HT1080 (cell line): ENCODE data around the gene ZFAND2B. TPM values are rescaled to one million over a fixed set of nuclear protein-coding genes. Genes with fewer than 3 reads are reported as not detected.
"Not testable (repeated sequence)": the region's sequence is repeated elsewhere in the genome, so short reads cannot be mapped to it uniquely, and the experiment has no call there.

Experiments used
- DNase-seq: peaks from one replicate; pipeline ENCODE4 v3.0.0-alpha.2; 2015; ENCODE audit warnings: low read depth
- total RNA-seq: library from RNA; depleted of rRNA; stranded (reverse); fragments of >200 nt; shearing (Covaris generic); gene quantifications from 2 replicates; pipeline ENCODE4 v1.2.3, GENCODE V29; 2014

Gene ZFAND2B
- total RNA-seq, 1 experiment from 2014 or later: 43.2 TPM

DNA sequence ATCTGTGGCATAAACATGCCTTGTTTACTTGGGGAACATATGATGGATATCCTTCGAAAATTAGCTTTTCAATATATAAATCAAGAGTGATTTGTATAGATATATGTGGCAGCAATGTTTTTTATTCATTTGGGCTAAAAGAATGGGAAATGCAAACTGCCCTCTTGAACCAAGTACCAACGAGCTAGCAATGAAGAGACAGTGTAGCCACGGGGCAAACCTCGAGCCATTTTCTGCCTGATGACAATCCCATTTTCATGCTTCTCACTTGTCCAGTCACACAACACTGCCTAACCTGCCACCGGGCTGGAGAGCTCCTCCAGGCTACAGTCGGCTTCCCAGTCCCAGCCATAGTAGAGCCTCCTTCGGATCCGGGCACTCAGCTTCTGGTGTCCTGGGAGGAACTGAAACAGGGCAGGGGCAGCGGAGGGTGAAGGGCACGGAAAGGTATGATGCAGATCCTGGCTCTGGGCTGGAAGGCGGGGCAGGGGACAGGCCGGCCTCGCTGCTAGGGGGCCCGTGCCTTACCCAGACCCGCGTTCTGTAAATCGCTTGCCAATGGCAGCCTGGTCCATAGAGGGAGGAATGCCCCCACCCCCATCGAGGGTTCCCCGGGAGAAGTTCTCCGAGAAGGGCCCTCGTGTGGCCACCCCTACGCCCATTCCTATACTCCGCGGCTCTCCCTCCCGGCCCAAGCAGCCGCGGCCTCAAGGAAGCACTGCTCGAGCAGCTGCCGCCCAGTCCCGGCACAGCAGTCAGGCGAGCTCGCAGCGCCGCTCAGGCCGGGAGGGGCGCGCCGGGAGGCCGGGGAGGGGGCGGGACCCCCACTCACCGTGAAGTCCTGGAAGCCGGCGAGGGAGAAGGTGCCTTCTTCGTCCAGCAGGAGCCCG, 30.4 kb upstream of the ZFAND2B start:
- peak; percentile 42 for DNase-seq

- DNase-seq: peak; percentile 87
These were observed 29.6 kb upstream of the ZFAND2B start, which contains the start of gene CNPPD1 for GRCh38 chr2:219176818-219177551. Gene CNPPD1 (minus strand): TSS chr2:219176925. CDS start chr2:219176828, 97 bp downstream.

GRCh38 chr2:219177552-219178376, 28.8 kb upstream of the ZFAND2B start, which contains the start of gene RETREG2:
Gene RETREG2 (plus strand): TSS chr2:219178275. CDS start chr2:219178353, 78 bp downstream.
- DNase-seq: peak; percentile 89

GRCh38 chr2:219178377-219179175, 28.0 kb upstream of the ZFAND2B start:
- peak; percentile 8 for DNase-seq

- no peak for DNase-seq
These were observed 26.7 kb upstream of the ZFAND2B start for GRCh38 chr2:219179601-219180465.

DNA sequence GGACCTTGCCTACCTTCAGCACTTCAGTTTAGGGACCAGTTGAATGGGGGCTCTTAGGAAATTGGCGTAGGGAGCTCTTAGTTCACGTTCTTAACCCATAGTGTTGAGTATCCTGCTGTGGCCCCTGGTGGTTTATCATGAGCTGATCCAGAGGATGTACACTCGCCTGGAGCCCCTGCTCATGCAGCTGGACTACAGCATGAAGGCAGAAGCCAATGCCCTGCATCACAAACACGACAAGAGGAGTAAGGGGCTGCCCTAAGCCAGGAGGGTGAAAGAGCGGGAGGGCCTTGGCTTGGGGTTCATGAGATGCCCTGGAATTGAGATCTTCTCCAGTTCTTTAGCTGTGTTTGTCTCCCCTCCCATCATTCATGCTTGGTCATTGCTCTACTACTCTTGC, 25.6 kb upstream of the ZFAND2B start:
- no peak for DNase-seq

- DNase-seq: no peak
These were observed 25.1 kb upstream of the ZFAND2B start for GRCh38 chr2:219181531-219181930.

- DNase-seq: no peak
These were observed 24.0 kb upstream of the ZFAND2B start for GRCh38 chr2:219182331-219183150.

- no peak for DNase-seq
These were observed 23.3 kb upstream of the ZFAND2B start for GRCh38 chr2:219183151-219183772.

DNA sequence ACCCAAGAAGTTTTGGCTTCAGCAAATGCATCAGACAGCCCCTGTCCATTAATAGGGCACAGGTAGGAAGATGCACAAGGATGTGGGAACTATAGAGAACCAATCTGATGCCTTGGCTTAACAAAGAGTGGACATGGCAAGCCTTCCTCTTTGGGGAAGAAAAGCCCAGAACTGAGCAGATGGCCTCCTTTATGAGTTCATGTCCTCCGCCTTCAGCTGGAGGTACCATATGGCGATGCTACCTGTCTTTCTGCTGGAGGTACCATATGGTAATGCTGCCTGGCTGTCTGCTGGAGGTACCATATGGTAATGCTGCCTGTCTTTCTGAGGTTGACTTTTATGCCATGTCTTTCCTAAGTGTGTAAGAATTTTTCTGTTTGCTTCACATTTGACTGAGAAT, 22.5 kb upstream of the ZFAND2B start:
- DNase-seq: no peak

DNA sequence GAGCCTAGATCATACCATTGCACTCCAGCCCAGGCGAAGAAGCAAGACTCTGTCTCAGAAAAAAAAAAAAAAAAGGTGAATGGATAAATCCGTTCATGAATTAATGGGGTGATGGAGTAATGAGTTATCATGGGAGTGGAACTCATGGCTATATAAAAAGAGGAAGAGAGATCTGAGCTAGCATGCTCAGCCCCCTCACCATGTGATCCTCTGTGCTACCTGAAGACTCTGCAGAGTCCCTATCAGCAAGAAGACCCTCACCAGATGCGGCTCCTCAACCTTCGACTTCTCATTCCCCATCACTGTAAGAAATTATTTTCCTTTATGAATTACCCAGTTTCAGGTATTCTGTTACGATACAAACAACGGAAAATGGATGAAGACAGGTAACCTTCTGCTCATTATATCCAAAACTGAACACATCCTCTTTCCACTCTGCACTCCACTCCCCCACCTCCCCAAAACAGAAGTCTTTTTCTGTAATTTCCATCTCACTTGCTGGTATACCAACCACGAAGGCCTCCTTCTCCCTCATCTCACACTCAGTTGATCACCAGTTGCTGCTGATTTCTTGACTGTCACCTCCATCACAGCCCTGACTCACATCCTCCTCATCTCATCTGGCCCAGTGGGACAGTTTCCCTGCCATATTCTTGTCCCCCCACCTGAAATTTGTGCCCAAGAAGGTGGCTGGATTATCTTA, 19.7 kb upstream of the ZFAND2B start:
- DNase-seq: no peak

GRCh38 chr2:219197388-219197787, 9.2 kb upstream of the ZFAND2B start:
- no peak for DNase-seq

DNA sequence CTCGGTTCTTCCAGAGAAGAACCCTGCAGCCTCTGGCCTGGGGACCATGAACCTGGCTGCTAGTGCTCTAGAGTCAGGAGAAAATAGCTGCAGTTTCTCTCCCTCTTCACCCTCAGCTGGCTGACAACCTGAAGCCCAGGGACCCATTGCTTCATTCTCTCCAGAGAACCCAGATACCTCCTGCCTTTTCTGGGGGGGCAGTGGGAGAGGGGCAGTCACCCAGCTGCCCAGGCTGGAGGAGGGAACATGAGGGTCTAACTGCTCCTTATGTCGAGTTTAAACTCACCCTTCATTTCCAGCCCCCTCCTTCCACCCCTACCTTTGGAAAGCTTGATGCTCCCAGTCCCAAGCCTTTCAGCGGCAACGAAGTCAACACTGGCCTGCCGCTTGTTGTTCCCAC, 7.6 kb upstream of the ZFAND2B start:
- DNase-seq: no peak

GRCh38 chr2:219199470-219200211, 6.9 kb upstream of the ZFAND2B start:
- no peak for DNase-seq

- peak; percentile 42 for DNase-seq
These were observed 5.9 kb upstream of the ZFAND2B start for GRCh38 chr2:219200502-219201326.

DNA sequence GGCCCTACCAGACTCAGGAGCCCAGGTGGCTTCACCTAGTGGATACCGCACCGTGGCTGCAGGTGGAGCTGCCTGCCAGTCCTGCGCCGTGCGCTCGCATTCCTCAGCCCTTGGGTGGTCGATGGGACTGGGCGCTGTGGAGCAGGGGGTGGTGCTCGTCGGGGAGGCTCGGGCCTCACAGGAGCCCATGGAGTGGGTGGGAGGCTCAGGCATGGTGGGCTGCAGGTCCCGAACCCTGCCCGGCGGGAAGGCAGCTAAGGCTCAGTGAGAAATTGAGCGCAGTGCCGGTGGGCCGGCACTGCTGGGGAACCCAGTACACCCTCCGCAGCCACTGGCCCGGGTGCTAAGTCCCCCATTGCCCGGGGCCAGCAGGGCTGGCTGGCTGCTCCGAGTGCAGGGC, 5.3 kb upstream of the ZFAND2B start:
- not testable (repeated sequence) for DNase-seq
